ENCODE measurements around the gene NOC2L.
"Not testable (repeated sequence)": the region's sequence is repeated elsewhere in the genome, so short reads cannot be mapped to it uniquely, and the experiment has no call there.

The NOC2L gene

DNA sequence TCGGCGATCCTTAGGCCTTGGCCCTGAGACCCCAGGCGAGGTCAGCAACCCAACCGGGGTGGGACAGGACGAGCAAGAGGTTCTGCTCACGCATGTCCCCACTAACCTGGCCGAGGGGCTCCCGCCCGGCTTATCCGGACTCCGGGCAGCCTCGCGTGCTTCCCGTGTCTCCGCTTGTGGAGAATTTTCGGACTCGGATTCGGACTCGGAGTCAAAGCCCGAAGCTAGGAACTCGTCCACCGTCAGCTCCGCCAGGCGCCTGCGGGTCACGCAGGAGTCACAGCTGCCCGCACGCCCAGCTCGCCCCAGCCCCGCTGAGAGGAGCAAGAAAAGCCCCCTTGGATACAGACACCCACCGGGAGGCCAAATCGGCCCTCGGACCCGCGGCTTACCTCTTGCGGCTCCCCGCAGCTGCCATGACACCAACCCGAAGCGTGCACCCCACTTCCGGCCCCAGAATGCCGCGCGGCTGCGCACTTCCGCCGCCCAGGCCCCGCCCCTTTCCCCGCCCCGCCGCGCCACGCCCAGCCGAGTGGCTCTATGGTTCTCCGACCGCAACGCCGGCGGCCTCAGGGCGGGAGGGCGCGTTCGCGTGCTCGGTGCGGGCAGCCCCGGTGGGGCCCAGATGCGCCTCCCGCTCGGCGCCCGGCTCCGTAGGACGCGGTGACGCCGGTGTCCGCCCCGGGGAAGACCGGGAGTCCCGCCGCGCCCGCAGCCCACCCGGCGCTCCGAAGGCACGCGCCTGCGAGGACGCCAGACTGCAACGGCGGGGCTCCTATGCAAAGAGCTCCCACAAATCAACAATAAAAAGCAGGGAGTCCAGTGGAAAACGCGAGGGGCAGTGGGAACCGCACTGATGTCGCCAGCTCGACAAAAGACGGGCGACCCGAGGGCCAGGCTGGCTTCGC is at the start of gene NOC2L:
NOC2L (minus strand) TSS at position 434 of the 908 bp plus-strand sequence; CDS start at position 418, 16 bp downstream.
- DNase-seq: peak; percentile 95

GRCh38 chr1:1006305-1007159 is 47.5 kb upstream of the NOC2L start:
- no peak for DNase-seq

DNA sequence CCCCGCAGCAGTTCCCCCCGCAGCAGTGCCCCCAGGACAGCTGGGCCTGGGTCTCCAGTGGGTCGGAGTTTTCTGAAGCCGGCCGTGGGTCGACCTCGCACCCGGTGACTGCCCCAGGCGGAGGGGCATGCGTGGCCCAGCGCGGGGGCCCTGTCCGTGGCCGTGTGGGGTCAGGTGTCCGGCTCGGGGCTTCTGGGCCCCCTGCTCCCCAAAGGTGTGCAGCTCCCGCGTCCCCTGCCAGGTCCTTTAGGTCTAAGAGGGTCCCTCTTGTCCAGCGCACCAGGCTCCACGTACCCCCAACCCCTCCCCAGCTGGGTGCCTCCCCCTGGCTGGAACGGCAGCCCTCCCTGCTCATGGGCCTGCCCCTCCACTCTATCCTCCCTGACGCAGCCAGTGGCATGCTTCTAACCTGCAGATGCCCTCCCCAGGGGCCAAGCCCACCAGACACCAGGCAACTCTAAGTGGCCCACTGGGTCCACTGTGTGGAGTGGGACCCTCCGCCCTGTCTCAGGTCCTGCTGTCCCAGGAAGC is 46.8 kb upstream of the NOC2L start:
- no peak for DNase-seq

- no peak for DNase-seq
These were observed 46.0 kb upstream of the NOC2L start for GRCh38 chr1:1004780-1005697.

- DNase-seq: no peak
These were observed 45.3 kb upstream of the NOC2L start for GRCh38 chr1:1004420-1004779.

- DNase-seq: no peak
These were observed 44.8 kb upstream of the NOC2L start for GRCh38 chr1:1003618-1004419.

DNA sequence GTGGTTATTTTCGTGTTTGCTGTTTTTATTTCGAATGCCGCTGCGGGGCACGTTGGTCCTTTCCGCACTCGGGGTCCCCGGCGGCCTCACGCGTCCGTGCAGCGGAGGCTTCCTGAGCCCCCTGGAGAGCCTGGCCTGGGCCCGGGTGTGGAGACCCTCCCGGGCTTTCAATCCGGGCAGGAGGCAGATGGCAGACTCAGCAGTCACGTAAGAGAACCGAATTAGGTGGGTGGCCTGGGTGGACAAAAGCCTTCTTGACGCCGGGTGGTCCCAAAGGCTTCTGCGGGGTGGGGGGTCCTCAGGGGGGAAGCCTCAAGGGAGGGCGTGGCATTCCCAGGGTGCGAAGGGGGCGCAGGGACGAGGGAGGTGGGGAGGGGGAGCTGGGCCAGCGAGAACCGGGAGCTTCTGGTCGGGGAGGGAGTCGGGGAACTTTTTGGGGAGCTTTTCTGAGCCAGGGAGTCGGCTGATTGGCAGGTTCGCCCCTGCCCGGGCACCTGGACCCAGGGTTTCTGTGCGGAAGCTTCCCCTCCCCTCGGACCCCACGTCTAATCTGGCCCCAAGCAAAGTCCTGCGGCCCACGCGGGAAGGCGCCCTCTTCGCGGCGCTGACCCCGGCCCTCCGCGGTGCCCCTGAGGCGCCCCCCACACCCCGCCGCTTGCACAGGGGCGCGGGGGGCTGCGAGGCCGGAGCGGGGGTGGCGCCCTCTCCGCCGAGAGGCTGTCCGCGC is 42.2 kb upstream of the NOC2L start:
- no peak for DNase-seq

DNA sequence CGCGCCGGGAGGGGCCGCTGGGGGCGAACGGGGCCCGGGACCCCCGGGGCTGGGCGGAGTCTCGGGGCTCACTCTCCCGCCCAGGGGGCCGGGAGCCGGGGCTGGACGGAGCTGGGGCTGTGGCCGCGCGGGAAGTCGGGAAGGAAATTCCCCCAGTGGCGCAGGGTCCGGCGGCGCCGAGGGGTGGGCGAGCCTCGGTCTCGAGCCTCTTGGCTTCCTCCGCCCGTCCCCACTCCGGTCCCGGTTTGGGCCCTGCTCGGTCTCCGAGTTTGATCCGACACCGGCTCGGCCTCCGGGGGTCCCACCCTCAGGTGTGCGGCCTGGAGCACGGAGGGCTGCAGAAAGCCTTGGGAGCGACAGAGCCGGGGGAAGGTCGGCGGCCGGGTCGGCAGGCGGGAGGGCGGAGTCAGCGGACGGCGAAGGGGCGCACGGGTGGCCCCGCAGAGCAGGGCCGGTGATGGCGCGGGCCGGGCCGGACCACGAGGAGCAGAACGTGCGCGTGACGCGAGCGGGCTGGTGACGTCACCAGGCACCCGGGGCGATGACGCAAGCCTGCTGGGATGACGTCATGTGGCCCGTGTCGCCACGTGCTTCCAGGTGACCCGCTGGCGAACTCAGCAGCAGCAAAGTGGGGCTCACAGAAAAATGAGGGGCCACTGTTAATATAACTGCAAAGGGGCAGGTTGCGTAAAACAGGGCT is 41.5 kb upstream of the NOC2L start:
- DNase-seq: peak; percentile 71

DNA sequence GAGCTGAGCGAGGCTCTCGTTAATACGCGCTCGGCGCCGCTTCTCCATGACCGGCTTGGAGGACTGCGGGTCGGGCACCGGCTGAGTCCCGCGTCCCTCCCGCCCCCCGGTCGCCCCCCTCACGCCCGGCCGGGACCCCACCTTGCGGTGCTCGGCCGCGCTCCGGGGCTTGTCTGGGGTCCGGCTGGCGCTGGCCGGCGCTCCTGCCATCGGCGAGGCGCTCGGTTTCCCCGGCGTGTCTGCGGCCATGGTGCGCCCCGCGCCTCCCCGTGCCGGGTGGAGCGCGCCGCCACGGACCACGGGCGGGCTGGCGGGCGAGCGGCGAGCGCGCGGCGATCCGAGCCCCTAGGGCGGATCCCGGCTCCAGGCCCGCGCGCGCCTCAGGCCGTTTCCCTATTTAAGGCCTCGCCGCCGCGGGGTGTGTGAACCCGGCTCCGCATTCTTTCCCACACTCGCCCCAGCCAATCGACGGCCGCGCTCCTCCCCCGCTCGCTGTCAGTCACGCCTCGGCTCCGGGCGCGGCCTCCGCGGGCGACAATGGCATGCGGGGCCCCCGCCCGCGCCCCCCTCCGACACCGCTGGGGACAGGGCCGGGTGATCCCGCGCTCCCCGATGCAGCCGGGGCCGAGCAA is 40.8 kb upstream of the NOC2L start, which contains the start of gene HES4:
HES4 (minus strand) TSS at position 373 of the 632 bp plus-strand sequence; CDS start at position 249, 124 bp downstream.
- peak; percentile 65 for DNase-seq

- no peak for DNase-seq
These were observed 40.1 kb upstream of the NOC2L start for GRCh38 chr1:998995-999724.

GRCh38 chr1:998745-998994 is 39.6 kb upstream of the NOC2L start:
- no peak for DNase-seq

DNA sequence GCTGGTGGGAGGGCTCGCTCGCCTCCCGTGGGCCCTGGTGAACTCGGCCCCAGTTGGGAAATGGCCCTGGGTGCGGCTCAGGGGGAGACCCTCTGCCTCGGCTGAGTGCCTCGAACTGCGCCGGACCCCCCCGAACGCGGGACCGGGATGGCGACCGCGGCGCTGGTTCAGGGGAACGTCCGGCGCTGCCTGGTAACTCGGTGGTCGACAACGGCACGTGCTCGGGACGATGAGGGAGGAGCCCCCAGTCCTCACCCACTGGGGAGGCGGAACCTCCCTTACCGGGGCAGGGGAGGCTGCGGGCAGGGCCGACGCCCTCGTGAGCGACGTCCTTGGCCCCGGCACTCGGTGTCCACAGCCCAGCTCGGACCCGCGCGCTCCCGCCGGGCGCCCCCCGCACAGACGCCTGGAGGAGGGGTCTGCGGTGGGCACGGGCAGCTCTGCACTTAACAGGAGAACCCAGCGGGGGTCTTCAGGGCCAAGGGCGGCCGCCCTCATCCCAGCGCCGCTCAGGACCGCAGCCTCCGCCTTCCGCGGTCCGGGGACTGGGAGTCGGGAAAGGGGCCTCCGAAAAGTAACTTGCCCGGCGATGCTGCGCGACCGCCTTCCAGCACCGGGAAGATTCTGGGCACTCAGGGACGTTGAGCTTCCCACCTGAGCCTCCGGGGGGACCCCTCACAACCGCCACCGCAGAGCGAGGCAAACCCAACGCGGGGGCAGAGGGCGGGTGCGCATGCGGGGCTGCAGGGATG is 39.1 kb upstream of the NOC2L start:
- no peak for DNase-seq

DNA sequence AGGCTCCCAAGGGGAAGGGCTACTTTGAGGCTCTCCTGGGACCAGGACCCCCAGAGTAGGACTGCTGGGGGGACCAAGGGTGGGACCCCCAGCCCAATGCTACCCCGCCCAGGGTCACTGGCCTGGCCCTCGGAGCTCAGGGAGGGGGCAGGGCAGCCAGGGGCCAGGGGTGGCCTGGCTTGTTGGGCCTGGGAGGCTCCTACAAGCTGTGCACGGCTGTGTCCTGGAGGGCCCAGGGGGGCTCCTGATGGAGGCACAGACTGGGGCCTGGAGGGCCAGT is 38.6 kb upstream of the NOC2L start:
- DNase-seq: no peak

DNA sequence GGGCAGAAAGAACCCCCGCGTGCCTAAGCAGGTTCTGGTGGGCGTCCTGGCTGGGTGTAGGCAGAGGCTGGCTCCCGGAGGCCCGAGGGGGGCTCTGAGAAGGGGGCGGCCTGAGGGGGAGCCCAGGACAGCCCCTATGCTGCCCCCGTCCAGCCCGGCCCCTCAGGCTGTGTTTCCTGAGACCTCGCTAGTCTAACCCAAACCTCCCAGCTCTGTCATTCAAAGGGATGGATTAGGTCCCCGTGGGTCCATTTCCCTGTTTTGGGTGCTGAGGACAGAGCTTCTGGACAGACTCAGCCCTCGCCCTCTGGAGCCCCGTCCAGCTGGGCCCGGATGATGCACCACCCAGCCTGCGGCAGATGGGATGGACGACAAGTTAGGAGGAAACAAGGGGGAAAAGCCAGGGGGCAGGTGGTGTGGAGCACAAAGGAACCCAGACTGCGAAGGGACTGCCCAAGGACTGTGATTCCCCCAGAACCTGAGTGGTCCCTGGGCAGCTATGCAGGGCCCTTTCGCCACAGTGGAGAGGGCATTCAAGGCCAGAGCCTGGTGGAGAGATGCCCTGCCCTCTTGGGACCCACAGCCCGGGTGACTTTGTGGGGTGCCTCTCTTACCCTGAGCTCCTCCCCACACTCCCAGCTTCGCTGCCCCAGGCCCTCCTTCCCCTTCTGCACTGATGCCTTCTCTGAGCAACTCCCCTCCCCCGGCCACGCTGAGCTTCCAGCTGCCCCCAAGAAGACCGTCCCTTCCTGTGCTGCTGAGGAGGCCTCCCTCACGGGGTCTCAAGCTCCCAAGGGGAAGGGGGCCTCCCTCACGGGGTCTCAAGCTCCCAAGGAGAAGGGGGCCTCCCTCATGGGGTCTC is 38.0 kb upstream of the NOC2L start:
- DNase-seq: no peak

DNA sequence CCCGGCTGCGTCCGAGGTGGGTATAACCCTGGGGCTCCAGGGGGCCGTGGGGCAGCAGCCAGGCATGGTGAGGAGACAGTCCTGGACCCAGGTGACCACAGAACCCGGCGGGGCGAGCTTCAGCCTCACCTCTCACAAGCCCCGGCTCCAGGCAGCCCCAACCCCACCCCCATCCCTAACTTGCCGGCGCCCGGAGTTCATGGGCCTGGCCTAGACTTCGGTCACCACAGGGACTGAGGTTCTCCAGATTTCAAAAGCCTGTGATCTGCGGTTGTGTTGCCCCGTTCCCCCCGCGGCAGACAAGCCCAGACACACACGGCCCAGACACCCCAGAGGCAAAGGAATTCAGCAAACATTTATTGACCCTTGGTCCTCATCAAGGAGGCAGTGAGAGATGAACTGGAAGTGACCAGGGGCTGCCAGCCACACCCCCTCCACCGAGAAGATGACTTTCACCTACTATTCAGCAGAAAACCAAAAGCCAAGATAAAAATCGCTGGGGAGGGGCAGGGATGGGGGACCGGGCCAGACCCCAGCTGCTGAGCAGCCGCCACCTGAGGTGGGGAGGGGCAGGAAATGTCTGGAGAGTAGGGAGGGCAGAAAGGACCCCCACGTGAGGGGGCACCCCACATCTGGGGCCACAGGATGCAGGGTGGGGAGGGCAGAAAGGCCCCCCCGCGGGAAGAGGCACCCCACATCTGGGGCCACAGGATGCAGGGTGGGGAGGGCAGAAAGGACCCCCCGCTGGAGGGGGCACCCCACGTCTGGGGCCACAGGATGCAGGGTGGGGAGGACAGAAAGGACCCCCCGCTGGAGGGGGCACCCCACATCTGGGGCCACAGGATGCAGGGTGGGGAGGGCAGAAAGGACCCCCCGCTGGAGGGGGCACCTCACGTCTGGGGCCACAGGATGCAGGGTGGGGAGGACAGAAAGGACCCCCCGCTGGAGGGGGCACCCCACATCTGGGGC is 36.9 kb upstream of the NOC2L start:
- no peak for DNase-seq

DNA sequence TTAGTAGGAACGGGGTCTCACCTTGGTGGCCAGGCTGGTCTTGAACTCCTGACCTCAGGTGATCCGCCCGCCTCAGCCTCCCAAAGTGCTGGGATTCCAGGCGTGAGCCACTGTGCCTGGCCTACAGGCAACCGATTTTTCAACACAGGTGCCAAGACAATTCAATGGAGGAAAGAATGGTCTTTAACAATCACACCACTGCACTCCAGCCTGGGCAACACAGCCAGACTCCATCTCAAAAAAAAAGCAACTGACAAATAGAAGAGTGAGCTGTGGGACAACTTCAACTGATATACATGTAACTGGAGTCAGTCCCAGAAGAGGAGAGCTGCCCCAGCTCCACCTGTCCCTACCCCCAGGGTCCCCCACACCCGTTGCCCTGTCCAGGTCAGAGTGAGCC is 35.5 kb upstream of the NOC2L start:
- DNase-seq: not testable (repeated sequence)
